ENCODE measurements around the gene ROBO3.

DNA sequence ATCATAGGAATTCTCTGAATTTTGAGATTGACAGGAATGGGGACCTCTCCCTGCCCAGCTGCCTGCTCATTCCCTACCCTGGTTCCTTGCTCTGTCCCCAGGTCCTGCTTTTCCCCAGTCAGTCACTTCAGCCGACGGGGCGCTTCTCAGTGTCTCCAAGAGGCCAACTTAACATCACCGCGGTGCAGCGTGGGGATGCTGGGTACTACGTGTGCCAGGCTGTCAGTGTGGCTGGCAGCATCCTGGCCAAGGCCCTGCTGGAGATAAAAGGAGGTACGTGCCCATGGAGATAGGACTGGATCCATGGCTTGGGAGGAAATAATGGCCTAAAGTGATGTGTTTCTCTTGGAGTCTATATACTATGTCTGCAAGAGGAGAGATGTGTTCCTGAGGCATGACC, 7.0 kb downstream of the ROBO3 start:
- TF ChIP-seq, protein P1, sequence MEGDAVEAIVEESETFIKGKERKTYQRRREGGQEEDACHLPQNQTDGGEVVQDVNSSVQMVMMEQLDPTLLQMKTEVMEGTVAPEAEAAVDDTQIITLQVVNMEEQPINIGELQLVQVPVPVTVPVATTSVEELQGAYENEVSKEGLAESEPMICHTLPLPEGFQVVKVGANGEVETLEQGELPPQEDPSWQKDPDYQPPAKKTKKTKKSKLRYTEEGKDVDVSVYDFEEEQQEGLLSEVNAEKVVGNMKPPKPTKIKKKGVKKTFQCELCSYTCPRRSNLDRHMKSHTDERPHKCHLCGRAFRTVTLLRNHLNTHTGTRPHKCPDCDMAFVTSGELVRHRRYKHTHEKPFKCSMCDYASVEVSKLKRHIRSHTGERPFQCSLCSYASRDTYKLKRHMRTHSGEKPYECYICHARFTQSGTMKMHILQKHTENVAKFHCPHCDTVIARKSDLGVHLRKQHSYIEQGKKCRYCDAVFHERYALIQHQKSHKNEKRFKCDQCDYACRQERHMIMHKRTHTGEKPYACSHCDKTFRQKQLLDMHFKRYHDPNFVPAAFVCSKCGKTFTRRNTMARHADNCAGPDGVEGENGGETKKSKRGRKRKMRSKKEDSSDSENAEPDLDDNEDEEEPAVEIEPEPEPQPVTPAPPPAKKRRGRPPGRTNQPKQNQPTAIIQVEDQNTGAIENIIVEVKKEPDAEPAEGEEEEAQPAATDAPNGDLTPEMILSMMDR (IDR thresholded peaks at IDR 0.05; ENCODE audit: insufficient read depth, low read length, poor library complexity, severe bottlenecking), result no peak
- no peak for TF ChIP-seq EZH2phosphoT487 (conservative IDR thresholded peaks at IDR 0.05; ENCODE audit: low read length)
